OCI-LY3 (cell line): ENCODE data around the gene SLF2.
A peak's percentile ranks its signal among the peaks of the same experiment; 100 is the strongest.

Experiments
- H2AFZ ChIP-seq: fragments of 200-600, 300-600 bp; shearing (Covaris generic); 2 replicates; pipeline ENCODE4 v1.6.0; 2014; ENCODE audit warnings: antibody characterized with exemption, low read depth, low read length
- H3K27ac ChIP-seq: fragments of 200-600, 300-600 bp; sonication (generic); 2 replicates; pipeline ENCODE4 v1.5.1; 2014; ENCODE audit warnings: mild to moderate bottlenecking, low read length, moderate library complexity, mixed read lengths
- H3K27me3 ChIP-seq: fragments of 200-600, 300-600 bp; sonication (generic); 2 replicates; pipeline ENCODE4 v1.6.1; 2014; ENCODE audit warnings: low read depth, low read length, mixed read lengths
- H3K36me3 ChIP-seq: fragments of 200-600, 300-600 bp; sonication (generic); replicated peaks from 2 replicates; pipeline ENCODE3; 2014; ENCODE audit warnings: low read depth, low read length, mixed read lengths
- H3K4me1 ChIP-seq: fragments of 300-600, 200-600 bp; sonication (generic); 2 replicates; pipeline ENCODE4 v1.6.1; 2014; ENCODE audit warnings: low read length, mixed read lengths
- H3K4me2 ChIP-seq: fragments of 200-600, 300-600 bp; sonication (generic); 2 replicates; pipeline ENCODE4 v1.6.1; 2014; ENCODE audit warnings: low read length, mixed read lengths
- H3K4me3 ChIP-seq: fragments of 300-600, 200-600 bp; sonication (generic); 2 replicates; pipeline ENCODE4 v1.5.1; 2014; ENCODE audit warnings: antibody characterized with exemption, mild to moderate bottlenecking, low read length, moderate library complexity
- H3K79me2 ChIP-seq: fragments of 300-600, 200-600 bp; shearing (Covaris generic); 2 replicates; pipeline ENCODE4 v1.6.1; 2014; ENCODE audit warnings: mild to moderate bottlenecking, low read length, mixed read lengths
- H3K9ac ChIP-seq: fragments of 300-600, 200-600 bp; shearing (Covaris generic); 2 replicates; pipeline ENCODE4 v1.6.0; 2014; ENCODE audit warnings: mild to moderate bottlenecking, low read length, moderate library complexity
- H3K9me3 ChIP-seq: fragments of 200-600, 300-600 bp; shearing (Covaris generic); 2 replicates; pipeline ENCODE4 v1.6.1; 2014; ENCODE audit warnings: low read length, mixed read lengths; ENCODE audit not compliant: insufficient read depth
- H4K20me1 ChIP-seq: fragments of 200-600, 300-600 bp; sonication (generic); 2 replicates; pipeline ENCODE4 v1.6.1; 2016; ENCODE audit warnings: low read length, mixed read lengths; ENCODE audit not compliant: insufficient read depth
- EZH2phosphoT487 ChIP-seq: fragments of 200-600 bp; shearing (Covaris generic); IDR thresholded peaks from 2 replicates; pipeline ENCODE4 v1.6.1; 2018; ENCODE audit warnings: antibody characterized with exemption, mixed run types, low read depth
- TF ChIP-seq, protein P1 (sequence below): fragments of 200-600, 300-600 bp; sonication (generic); IDR thresholded peaks from 2 replicates; pipeline ENCODE4 v1.5.1; 2014; ENCODE audit warnings: antibody characterized with exemption, low read length, low read depth

Gene SLF2

DNA sequence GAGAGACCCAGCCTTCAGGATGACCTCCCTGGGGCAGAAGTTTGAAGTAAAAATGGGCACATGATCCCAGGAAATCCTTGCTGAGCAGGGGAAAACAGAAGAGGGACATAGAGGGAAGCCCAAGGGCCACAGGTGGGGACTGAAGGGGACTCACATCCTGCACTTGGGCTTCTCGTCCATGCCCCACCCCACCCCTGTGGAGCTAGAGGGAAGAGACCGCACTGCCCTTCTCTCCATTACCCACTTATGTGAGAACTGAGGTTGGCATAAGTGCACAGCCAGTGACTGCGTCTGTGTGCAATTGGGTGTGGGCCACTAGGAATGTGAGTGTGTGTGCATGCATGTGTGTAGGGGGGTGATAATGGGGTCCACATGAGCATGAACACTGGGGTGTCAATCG lies 43.4 kb upstream of the SLF2 start:
- TF ChIP-seq, protein P1, sequence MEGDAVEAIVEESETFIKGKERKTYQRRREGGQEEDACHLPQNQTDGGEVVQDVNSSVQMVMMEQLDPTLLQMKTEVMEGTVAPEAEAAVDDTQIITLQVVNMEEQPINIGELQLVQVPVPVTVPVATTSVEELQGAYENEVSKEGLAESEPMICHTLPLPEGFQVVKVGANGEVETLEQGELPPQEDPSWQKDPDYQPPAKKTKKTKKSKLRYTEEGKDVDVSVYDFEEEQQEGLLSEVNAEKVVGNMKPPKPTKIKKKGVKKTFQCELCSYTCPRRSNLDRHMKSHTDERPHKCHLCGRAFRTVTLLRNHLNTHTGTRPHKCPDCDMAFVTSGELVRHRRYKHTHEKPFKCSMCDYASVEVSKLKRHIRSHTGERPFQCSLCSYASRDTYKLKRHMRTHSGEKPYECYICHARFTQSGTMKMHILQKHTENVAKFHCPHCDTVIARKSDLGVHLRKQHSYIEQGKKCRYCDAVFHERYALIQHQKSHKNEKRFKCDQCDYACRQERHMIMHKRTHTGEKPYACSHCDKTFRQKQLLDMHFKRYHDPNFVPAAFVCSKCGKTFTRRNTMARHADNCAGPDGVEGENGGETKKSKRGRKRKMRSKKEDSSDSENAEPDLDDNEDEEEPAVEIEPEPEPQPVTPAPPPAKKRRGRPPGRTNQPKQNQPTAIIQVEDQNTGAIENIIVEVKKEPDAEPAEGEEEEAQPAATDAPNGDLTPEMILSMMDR, result no peak
- TF ChIP-seq EZH2phosphoT487, result no peak

DNA sequence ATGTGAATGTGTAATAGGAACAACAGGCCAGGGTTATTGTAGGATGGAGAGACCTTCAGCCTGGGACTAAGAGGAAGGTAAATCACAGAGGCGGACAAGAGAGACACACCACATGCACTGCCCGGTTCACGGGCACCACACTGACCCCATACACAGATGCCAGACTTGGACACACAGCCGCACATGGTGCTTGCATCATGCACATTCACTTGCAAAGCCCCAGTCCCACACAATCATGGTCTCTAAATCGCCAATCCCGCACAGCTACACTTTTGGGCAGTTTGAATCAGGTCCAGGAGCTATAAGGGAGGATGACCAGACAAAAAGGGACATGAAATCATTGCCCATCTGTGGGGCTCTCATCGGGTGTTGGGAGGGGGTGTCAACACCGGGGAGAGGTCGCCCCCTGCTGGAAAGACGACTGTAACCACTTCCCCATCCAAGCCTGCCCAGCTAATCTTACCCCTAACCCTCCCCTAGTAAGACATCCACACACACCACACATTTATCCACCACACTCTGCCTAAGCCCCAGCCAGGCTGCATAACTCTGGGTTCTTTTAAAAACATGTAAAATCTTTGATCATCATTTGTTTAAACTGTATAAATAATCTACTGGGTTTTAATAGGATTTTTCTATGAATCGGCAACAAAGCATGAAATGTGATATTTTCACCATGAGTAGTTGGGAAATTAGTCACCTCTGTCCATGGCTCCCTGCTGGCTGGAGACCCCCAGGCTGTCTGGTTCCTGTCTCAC lies 40.5 kb upstream of the SLF2 start:
- TF ChIP-seq, protein P1, result peak; percentile 74
- TF ChIP-seq EZH2phosphoT487, result no peak
- H2AFZ ChIP-seq, result 0 out of 2 replicates have a peak overlapping the region, but pooled peaks have one; percentile 40
- no peaks in the 10 kb centered on the region for H3K36me3 ChIP-seq
- H3K4me1 ChIP-seq, result peaks cover 7% of the 10 kb centered on the region
- H3K9me3 ChIP-seq, result no peaks in the 10 kb centered on the region
- no peaks in the 10 kb centered on the region for H3K27me3 ChIP-seq
- no peak overlapping the region for H3K27ac ChIP-seq
- H3K4me3 ChIP-seq, result no peak overlapping the region
- no peaks in the 10 kb centered on the region for H3K79me2 ChIP-seq
- no peaks in the 10 kb centered on the region for H4K20me1 ChIP-seq
- H3K9ac ChIP-seq, result no peak overlapping the region
- peak overlapping the region; percentile 42 for H3K4me2 ChIP-seq

More for the DNA sequence above, 43.4 kb upstream of the SLF2 start:
- no peaks in the 10 kb centered on the region for H3K27me3 ChIP-seq
- no peak overlapping the region for H3K9ac ChIP-seq
- H3K27ac ChIP-seq, result no peak overlapping the region
- no peak overlapping the region for H3K4me3 ChIP-seq
- no peaks in the 10 kb centered on the region for H4K20me1 ChIP-seq
- H3K9me3 ChIP-seq, result no peaks in the 10 kb centered on the region
- H3K79me2 ChIP-seq, result no peaks in the 10 kb centered on the region
- H3K4me1 ChIP-seq, result peaks cover 17% of the 10 kb centered on the region
- H2AFZ ChIP-seq, result no peak overlapping the region
- H3K36me3 ChIP-seq, result no peaks in the 10 kb centered on the region
- H3K4me2 ChIP-seq, result no peak overlapping the region

DNA sequence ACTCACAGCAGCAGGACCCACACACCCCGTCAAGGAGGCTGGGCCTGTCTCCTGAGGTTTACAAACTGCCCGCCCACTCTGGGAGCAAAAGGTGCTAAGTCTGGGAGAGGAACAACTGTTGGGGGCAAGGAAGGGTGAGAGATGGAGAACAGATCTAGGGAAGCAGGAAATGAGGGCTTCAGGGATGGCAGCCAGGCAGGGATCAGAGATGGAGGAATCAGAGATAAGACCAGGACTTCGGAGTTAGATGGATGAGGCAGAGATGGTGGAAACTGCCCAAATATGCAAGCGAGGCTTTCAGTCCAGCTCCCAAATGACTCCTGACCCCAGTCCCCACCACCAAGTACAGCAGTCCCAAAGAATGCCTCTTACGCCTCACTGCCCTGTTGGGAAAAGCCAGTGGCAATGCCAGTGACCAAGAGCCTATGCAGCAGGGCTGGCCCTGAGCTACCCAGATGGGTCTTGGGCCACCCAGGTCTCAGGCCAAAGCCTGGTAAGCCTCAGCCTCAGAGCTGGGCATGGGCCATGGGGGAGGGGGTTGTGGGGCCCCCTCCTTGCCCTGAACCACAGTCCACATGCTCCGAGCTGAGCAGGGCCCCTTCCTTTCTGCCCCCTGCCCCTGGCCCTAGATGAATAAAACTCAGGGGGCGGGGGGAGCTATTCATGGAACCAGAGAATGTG lies 39.5 kb upstream of the SLF2 start:
- Histone ChIP-seq H2AFZ (0 out of 2 replicates have a peak overlapping the region, but pooled peaks have one; percentile 46), H4K20me1 (no peaks in the 10 kb centered on the region), H3K9me3 (no peaks in the 10 kb centered on the region), H3K4me1 (peaks cover 6% of the 10 kb centered on the region), H3K36me3 (no peaks in the 10 kb centered on the region), H3K27me3 (no peaks in the 10 kb centered on the region), H3K27ac (no peak overlapping the region), H3K9ac (no peak overlapping the region), H3K4me3 (no peak overlapping the region), H3K4me2 (no peak overlapping the region), H3K79me2 (no peaks in the 10 kb centered on the region)
- TF ChIP-seq, protein P1, result no peak
- TF ChIP-seq EZH2phosphoT487, result no peak

DNA sequence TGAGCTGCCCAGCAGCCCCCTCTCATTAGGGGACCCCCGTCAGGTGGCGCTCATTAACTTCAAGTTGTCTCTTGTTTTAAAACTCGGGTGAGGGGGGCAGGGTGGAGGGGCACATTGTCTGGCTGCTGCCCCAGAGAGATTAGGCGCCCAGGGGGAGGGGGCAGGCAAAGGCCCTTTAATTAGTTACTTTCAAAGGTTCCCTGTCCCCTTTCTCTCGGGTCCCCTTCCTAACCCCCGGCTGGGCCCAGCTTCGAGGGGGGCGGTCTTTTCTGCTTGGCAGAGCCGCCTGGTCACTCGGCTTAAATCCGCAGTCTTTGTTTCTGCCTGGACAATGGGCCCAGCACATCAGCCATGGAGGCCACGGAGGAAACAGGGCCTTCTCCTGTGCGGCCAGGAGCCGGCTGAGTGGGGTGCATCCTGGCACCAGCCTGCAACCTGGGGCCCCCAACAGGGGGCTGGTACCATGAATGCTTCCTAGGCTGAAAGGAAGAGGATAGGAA lies 38.9 kb upstream of the SLF2 start:
- no peak overlapping the region for H3K9ac ChIP-seq
- no peak overlapping the region for H3K4me3 ChIP-seq
- H3K36me3 ChIP-seq, result no peaks in the 10 kb centered on the region
- TF ChIP-seq, protein P1, result no peak
- no peaks in the 10 kb centered on the region for H4K20me1 ChIP-seq
- H3K27ac ChIP-seq, result no peak overlapping the region
- peaks cover 6% of the 10 kb centered on the region for H3K4me1 ChIP-seq
- H3K9me3 ChIP-seq, result no peaks in the 10 kb centered on the region
- H3K4me2 ChIP-seq, result no peak overlapping the region
- H2AFZ ChIP-seq, result no peak overlapping the region
- H3K79me2 ChIP-seq, result no peaks in the 10 kb centered on the region
- no peaks in the 10 kb centered on the region for H3K27me3 ChIP-seq
